Measurements from ENCODE around the gene GSTCD. TPM values are rescaled to one million over a fixed set of nuclear protein-coding genes. Genes with fewer than 3 reads are reported as not detected.
A peak's percentile ranks its signal among the peaks of the same experiment; 100 is the strongest.

The GSTCD gene
- total and polyA plus RNA-seq, 9 of the 15 experiments (the other 6 are each of a cell fraction or from before 2014, with no cell fraction given) = 4.5 to 36.3 (median 16.0) TPM

GRCh38 chr4:105708181-105709080 lies at the start of gene GSTCD, which contains the start of gene INTS12 (continued):
- TF ChIP-seq TSHZ1 (CRISPR knock-in tag; IDR thresholded peaks at IDR 0.05) (no peak), ZBTB43 (CRISPR knock-in tag; IDR thresholded peaks at IDR 0.05) (no peak), PHTF2 (CRISPR knock-in tag; IDR thresholded peaks at IDR 0.05) (no peak), ZFX (CRISPR knock-in tag; IDR thresholded peaks at IDR 0.05) (peak; percentile 94)
- TF ChIP-seq, protein P1, sequence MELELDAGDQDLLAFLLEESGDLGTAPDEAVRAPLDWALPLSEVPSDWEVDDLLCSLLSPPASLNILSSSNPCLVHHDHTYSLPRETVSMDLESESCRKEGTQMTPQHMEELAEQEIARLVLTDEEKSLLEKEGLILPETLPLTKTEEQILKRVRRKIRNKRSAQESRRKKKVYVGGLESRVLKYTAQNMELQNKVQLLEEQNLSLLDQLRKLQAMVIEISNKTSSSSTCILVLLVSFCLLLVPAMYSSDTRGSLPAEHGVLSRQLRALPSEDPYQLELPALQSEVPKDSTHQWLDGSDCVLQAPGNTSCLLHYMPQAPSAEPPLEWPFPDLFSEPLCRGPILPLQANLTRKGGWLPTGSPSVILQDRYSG (tag; conservative IDR thresholded peaks at IDR 0.05; ENCODE audit: low read depth) = 0 out of 2 replicates have a peak, but pooled peaks have one; percentile 25
- TF ChIP-seq, protein P2, sequence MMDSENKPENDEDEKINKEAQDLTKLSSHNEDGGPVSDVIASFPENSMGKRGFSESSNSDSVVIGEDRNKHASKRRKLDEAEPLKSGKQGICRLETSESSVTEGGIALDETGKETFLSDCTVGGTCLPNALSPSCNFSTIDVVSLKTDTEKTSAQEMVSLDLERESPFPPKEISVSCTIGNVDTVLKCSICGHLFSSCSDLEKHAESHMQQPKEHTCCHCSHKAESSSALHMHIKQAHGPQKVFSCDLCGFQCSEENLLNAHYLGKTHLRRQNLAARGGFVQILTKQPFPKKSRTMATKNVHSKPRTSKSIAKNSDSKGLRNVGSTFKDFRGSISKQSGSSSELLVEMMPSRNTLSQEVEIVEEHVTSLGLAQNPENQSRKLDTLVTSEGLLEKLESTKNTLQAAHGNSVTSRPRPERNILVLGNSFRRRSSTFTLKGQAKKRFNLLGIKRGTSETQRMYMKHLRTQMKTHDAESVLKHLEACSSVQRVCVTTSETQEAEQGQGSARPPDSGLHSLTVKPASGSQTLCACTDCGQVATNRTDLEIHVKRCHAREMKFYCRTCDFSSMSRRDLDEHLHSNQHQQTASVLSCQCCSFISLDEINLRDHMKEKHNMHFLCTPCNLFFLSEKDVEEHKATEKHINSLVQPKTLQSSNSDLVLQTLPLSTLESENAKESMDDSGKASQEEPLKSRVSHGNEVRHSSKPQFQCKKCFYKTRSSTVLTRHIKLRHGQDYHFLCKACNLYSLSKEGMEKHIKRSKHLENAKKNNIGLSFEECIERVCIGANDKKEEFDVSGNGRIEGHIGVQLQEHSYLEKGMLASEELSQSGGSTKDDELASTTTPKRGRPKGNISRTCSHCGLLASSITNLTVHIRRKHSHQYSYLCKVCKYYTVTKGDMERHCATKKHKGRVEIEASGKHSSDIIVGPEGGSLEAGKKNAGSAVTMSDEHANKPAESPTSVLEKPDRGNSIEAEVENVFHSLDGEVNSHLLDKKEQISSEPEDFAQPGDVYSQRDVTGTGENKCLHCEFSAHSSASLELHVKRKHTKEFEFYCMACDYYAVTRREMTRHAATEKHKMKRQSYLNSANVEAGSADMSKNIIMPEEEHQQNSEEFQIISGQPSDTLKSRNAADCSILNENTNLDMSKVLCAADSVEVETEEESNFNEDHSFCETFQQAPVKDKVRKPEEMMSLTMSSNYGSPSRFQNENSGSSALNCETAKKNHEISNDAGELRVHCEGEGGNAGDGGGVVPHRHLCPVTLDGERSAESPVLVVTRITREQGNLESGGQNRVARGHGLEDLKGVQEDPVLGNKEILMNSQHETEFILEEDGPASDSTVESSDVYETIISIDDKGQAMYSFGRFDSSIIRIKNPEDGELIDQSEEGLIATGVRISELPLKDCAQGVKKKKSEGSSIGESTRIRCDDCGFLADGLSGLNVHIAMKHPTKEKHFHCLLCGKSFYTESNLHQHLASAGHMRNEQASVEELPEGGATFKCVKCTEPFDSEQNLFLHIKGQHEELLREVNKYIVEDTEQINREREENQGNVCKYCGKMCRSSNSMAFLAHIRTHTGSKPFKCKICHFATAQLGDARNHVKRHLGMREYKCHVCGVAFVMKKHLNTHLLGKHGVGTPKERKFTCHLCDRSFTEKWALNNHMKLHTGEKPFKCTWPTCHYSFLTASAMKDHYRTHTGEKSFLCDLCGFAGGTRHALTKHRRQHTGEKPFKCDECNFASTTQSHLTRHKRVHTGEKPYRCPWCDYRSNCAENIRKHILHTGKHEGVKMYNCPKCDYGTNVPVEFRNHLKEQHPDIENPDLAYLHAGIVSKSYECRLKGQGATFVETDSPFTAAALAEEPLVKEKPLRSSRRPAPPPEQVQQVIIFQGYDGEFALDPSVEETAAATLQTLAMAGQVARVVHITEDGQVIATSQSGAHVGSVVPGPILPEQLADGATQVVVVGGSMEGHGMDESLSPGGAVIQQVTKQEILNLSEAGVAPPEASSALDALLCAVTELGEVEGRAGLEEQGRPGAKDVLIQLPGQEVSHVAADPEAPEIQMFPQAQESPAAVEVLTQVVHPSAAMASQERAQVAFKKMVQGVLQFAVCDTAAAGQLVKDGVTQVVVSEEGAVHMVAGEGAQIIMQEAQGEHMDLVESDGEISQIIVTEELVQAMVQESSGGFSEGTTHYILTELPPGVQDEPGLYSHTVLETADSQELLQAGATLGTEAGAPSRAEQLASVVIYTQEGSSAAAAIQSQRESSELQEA (IDR thresholded peaks at IDR 0.05; ENCODE audit: low read depth) = no peak
- TF ChIP-seq, protein P3, sequence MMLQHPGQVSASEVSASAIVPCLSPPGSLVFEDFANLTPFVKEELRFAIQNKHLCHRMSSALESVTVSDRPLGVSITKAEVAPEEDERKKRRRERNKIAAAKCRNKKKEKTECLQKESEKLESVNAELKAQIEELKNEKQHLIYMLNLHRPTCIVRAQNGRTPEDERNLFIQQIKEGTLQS (IDR thresholded peaks at IDR 0.05) = peak; percentile 66
- TF ChIP-seq, protein P3 (CRISPR knock-in tag; conservative IDR thresholded peaks at IDR 0.05) = no peak
